B cell (primary cell): ENCODE measurements around the gene MRPS11. TPM values are rescaled to one million over a fixed set of nuclear protein-coding genes. Genes with fewer than 3 reads are reported as not detected.

Experiments used
- ATAC-seq: fragments of 200-7000 bp; cut with Tn5 transposase; one replicate; pipeline ENCODE4 v1.10.0; 2021; ENCODE audit warnings: low read depth, mild to moderate bottlenecking, moderate number of reproducible peaks, moderate library complexity
- CTCF ChIA-PET: fragments of 350-600 bp; sonication (Branson Sonifier 250); formaldehyde crosslinking; loops from one replicate; lab custom pipeline; 2021; ENCODE audit warnings: antibody characterized with exemption, inconsistent platforms; lab: Charles Lee
- POLR2A ChIA-PET: fragments of 350-600 bp; sonication (Branson Sonifier 250); formaldehyde crosslinking; loops from one replicate; lab custom pipeline; 2021; ENCODE audit warnings: antibody characterized with exemption; lab: Charles Lee
- DNase-seq: peaks from one replicate; pipeline ENCODE4 v3.0.0; 2013
- H2AFZ ChIP-seq: 2 replicates; pipeline ENCODE4 v1.6.1; 2012; ENCODE audit warnings: mild to moderate bottlenecking, low read depth, low read length; ENCODE audit not compliant: insufficient read depth, poor library complexity, severe bottlenecking
- H3K27ac ChIP-seq, 2 donors: 1 replicate in 1 of 2; 2 replicates in 1 of 2; pipeline ENCODE4 v1.5.1; 2012 to 2013; ENCODE audit warnings: low read length in 2 of 2, mild to moderate bottlenecking in 2 of 2, moderate library complexity in 1 of 2
- H3K27me3 ChIP-seq, 4 experiments: fragments of 200-600 bp in 1 of 4; sonication (generic) in 1 of 4; replicated peaks in 1 of 4; 1 replicate in 2 of 4; 2 replicates in 2 of 4; pipeline versions ENCODE4 v1.6.1 to v1.7.0; 2013 to 2016; ENCODE audit warnings: low read length in 3 of 4, mild to moderate bottlenecking in 2 of 4, mixed read lengths in 1 of 4, moderate library complexity in 1 of 4; ENCODE audit not compliant: insufficient read depth in 4 of 4, control insufficient read depth in 3 of 4; ENCODE audit errors: control extremely low read depth in 1 of 4
- H3K36me3 ChIP-seq, 2 experiments: replicated peaks in 1 of 2; 1 replicate in 1 of 2; 2 replicates in 1 of 2; pipeline versions ENCODE4 v1.6.1 to v1.7.1; 2013; ENCODE audit warnings: low read length in 1 of 2; ENCODE audit not compliant: insufficient read depth in 2 of 2, control insufficient read depth in 1 of 2; ENCODE audit errors: control extremely low read depth in 1 of 2, extremely low read depth in 1 of 2
- H3K4me1 ChIP-seq, 2 donors: fragments of 200-600 bp in 1 of 2; sonication (generic) in 1 of 2; 1 replicate in 1 of 2; 2 replicates in 1 of 2; pipeline versions ENCODE4 v1.5.1 to v1.6.1; 2013 to 2017; ENCODE audit warnings: low read length in 2 of 2; ENCODE audit not compliant: control insufficient read depth in 2 of 2, insufficient read depth in 2 of 2
- H3K4me2 ChIP-seq: replicated peaks from 2 replicates; pipeline ENCODE3; 2012; ENCODE audit warnings: mild to moderate bottlenecking, low read depth, low read length; ENCODE audit not compliant: poor library complexity, severe bottlenecking
- H3K4me3 ChIP-seq, 5 experiments: fragments of 200-600 bp in 1 of 5; sonication (generic) in 1 of 5; 1 replicate in 3 of 5; 2 replicates in 2 of 5; pipeline versions ENCODE4 v1.5.1 to v1.7.0; 2011 to 2016; ENCODE audit warnings: low read length in 4 of 5, mild to moderate bottlenecking in 4 of 5, low read depth in 2 of 5, control low read depth in 1 of 5, moderate library complexity in 1 of 5; ENCODE audit not compliant: insufficient read depth in 1 of 5; ENCODE audit errors: control extremely low read depth in 1 of 5, extremely low read depth in 1 of 5
- H3K79me2 ChIP-seq: fragments of 200-600 bp; sonication (generic); one replicate; pipeline ENCODE4 v1.6.0; 2016; ENCODE audit warnings: low read length; ENCODE audit not compliant: control insufficient read depth, insufficient read depth
- H3K9ac ChIP-seq: fragments of 200-600 bp; sonication (generic); 2 replicates; pipeline ENCODE4 v1.6.1; 2017; ENCODE audit warnings: mild to moderate bottlenecking, low read length, moderate library complexity
- H3K9me3 ChIP-seq, 3 donors: one replicate each; pipeline versions ENCODE4 v1.6.1 to v1.7.1; 2013; ENCODE audit warnings: low read length in 2 of 3; ENCODE audit not compliant: control insufficient read depth in 2 of 3, insufficient read depth in 1 of 3; ENCODE audit errors: control extremely low read depth in 1 of 3
- H4K20me1 ChIP-seq: 2 replicates; pipeline ENCODE4 v1.6.0; 2012; ENCODE audit warnings: mild to moderate bottlenecking, low read length; ENCODE audit not compliant: insufficient read depth, control insufficient read depth, poor library complexity, severe bottlenecking
- H3K27ac Mint-ChIP-seq: one replicate; pipeline ENCODE4 v1.8.0; 2021; ENCODE audit warnings: mixed read lengths
- H3K27me3 Mint-ChIP-seq: one replicate; pipeline ENCODE4 v1.8.0; 2021; ENCODE audit warnings: mixed read lengths
- H3K4me1 Mint-ChIP-seq: one replicate; pipeline ENCODE4 v1.8.0; 2021; ENCODE audit warnings: mixed read lengths
- H3K4me3 Mint-ChIP-seq: one replicate; pipeline ENCODE4 v1.8.0; 2021; ENCODE audit warnings: mixed read lengths
- H3K9me3 Mint-ChIP-seq: one replicate; pipeline ENCODE4 v1.8.0; 2022; ENCODE audit warnings: mixed read lengths; ENCODE audit not compliant: insufficient read depth
- CTCF ChIP-seq: fragments of 200-600 bp; IDR thresholded peaks from one replicate; pipeline ENCODE4 v1.8.0; 2022; ENCODE audit warnings: antibody characterized with exemption, mild to moderate bottlenecking
- EZH2 ChIP-seq: IDR thresholded peaks from 2 replicates; pipeline ENCODE4 v1.6.1; 2012; ENCODE audit warnings: borderline replicate concordance, low read depth, mild to moderate bottlenecking, moderate library complexity, low read length; ENCODE audit not compliant: insufficient read depth, poor library complexity, severe bottlenecking
- WGBS: methylation state at CpG from one replicate; pipeline ENCODE4 v1.1.5; 2013; ENCODE audit warnings: missing lambda C conversion rate; ENCODE audit not compliant: insufficient coverage; 5-methylcytosine and 5-hydroxymethylcytosine counted together
- intact Hi-C: fragments of 100-400 bp; cut with micrococcal nuclease; formaldehyde crosslinking; loops from one replicate; pipeline ENCODE4 v1.10.0; 2022
- polyA plus RNA-seq: library from polyadenylated mRNA; depleted of rRNA; stranded (reverse); fragments of >200 nt; gene quantifications from 2 replicates; pipeline ENCODE4 v1.2.3, GENCODE V29; 2012
- total RNA-seq, 2 donors: library from RNA; stranded (reverse); fragments of 120-200 nt in 1 of 2; gene quantifications; 1 replicate in 1 of 2; 2 replicates in 1 of 2; pipeline versions ENCODE4 v1.2.3 to v1.2.4, GENCODE V29; 2013 to 2022

MRPS11 gene
- total and polyA plus RNA-seq, 2 donors (not counting 1 experiment from before 2014, with no cell fraction given): 21.1 to 37.9 TPM

GRCh38 chr15:88426304-88426703 lies 41.2 kb upstream of the MRPS11 start:
- no peak for TF ChIP-seq EZH2
- no peak for TF ChIP-seq CTCF
- Mint-ChIP-seq H3K4me3 (no peak overlapping the region), H3K27me3 (peaks cover 42% of the 10 kb centered on the region), H3K4me1 (no peaks in the 10 kb centered on the region), H3K27ac (no peak overlapping the region), H3K9me3 (no peaks in the 10 kb centered on the region)
- Histone ChIP-seq H3K4me1 (no peaks in the 10 kb centered on the region), H2AFZ (no peak overlapping the region), H3K9ac (no peak overlapping the region), H3K36me3 (no peaks in the 10 kb centered on the region), H3K9me3 (no peaks in the 10 kb centered on the region), H3K27me3 (peaks cover 0 to 4% (median 0%) of the 10 kb centered on the region in 4 experiments), H3K27ac (no peak overlapping the region), H3K4me3 (no peak overlapping the region), H3K4me2 (no peak overlapping the region), H4K20me1 (no peaks in the 10 kb centered on the region), H3K79me2 (no peaks in the 10 kb centered on the region)
- DNase-seq: no peak
- intact Hi-C loops: no loop called here
- WGBS: 85% methylated on average over 2 of the region's 2 CpGs
- ChIA-PET POLR2A (no interaction called here), CTCF (no interaction called here)
- ATAC-seq: no peak

GRCh38 chr15:88428053-88428452 lies 39.5 kb upstream of the MRPS11 start:
- H4K20me1 ChIP-seq: no peaks in the 10 kb centered on the region
- DNase-seq (no peak), ATAC-seq (no peak)
- no peak overlapping the region for H3K9ac ChIP-seq
- 67% methylated on average over 7 of the region's 9 CpGs for WGBS
- no peak overlapping the region for H3K27ac ChIP-seq
- H3K36me3 ChIP-seq: no peaks in the 10 kb centered on the region
- no peak overlapping the region for H3K4me2 ChIP-seq
- no peaks in the 10 kb centered on the region for H3K79me2 ChIP-seq
- H3K9me3 ChIP-seq: no peaks in the 10 kb centered on the region
- no peak overlapping the region for H2AFZ ChIP-seq
- peaks cover 42% of the 10 kb centered on the region for H3K27me3 Mint-ChIP-seq
- H3K4me3 Mint-ChIP-seq: no peak overlapping the region
- ChIA-PET POLR2A (no interaction called here), CTCF (no interaction called here)
- no peak overlapping the region for H3K27ac Mint-ChIP-seq
- H3K27me3 ChIP-seq: peaks cover 0 to 4% (median 0%) of the 10 kb centered on the region in 4 experiments
- H3K9me3 Mint-ChIP-seq: no peaks in the 10 kb centered on the region
- TF ChIP-seq CTCF (no peak), EZH2 (no peak)
- intact Hi-C loops: no loop called here
- no peak overlapping the region for H3K4me3 ChIP-seq
- no peaks in the 10 kb centered on the region for H3K4me1 ChIP-seq
- H3K4me1 Mint-ChIP-seq: no peaks in the 10 kb centered on the region
